Uterus (tissue), 4 donors: Measurements from ENCODE around the gene SNX6. TPM values are rescaled to one million over a fixed set of nuclear protein-coding genes. Genes with fewer than 3 reads are reported as not detected.

Experiments used
- DNase-seq, 2 donors: peaks; one replicate each; pipeline ENCODE4 v3.0.0-alpha.2; 2019 to 2020
- H3K27ac ChIP-seq, 2 donors: fragments of 200-600 bp; sonication (generic); 1 replicate in 1 of 2; 2 replicates in 1 of 2; pipeline ENCODE4 v1.5.1; 2016 to 2018
- H3K27me3 ChIP-seq, 2 donors: fragments of 200-600 bp; sonication (generic); one replicate each; pipeline ENCODE4 v1.5.1; 2018 to 2019; ENCODE audit warnings: control low read depth in 1 of 2
- H3K36me3 ChIP-seq, 2 donors: fragments of 200-600 bp; sonication (generic); one replicate each; pipeline ENCODE4 v1.5.1; 2019; ENCODE audit warnings: control low read depth in 1 of 2
- H3K4me1 ChIP-seq, 2 donors: fragments of 200-600 bp; sonication (generic); one replicate each; pipeline ENCODE4 v1.5.1; 2018 to 2019; ENCODE audit warnings: control low read depth in 1 of 2
- H3K4me3 ChIP-seq, 2 donors: fragments of 200-600 bp; sonication (generic); 1 replicate in 1 of 2; 2 replicates in 1 of 2; pipeline ENCODE4 v1.5.1; 2018 to 2019; ENCODE audit warnings: mild to moderate bottlenecking in 1 of 2
- H3K9me3 ChIP-seq, 2 donors: fragments of 200-600 bp; sonication (generic); one replicate each; pipeline ENCODE4 v1.5.1; 2019; ENCODE audit warnings: control low read depth in 1 of 2
- CTCF ChIP-seq, 4 experiments: fragments of 200-600 bp in 2 of 4; fragments of 450-650 bp in 2 of 4; sonication (generic) in 2 of 4; IDR thresholded peaks; one replicate each; pipeline ENCODE4 v1.5.1; 2016 to 2019; ENCODE audit warnings: antibody characterized with exemption in 4 of 4, mild to moderate bottlenecking in 2 of 4, moderate library complexity in 1 of 4
- POLR2A ChIP-seq, 2 donors: fragments of 450-650 bp; IDR thresholded peaks; one replicate each; pipeline ENCODE4 v1.6.1; 2016; ENCODE audit warnings: antibody characterized with exemption in 2 of 2, mild to moderate bottlenecking in 1 of 2, moderate library complexity in 1 of 2
- intact Hi-C: fragments of 100-400 bp; cut with DNase I; formaldehyde crosslinking; loops from one replicate; pipeline ENCODE4 v1.15.1; 2023; ENCODE audit warnings: low total_unique reads
- total RNA-seq, 4 donors: library from RNA; depleted of rRNA in 3 of 4; stranded (reverse); fragments of >200 nt in 3 of 4; gene quantifications; one replicate each; pipeline versions ENCODE4 v1.1.0 to v1.2.4, GENCODE V29; 2014 to 2023
- donor health status: DM: yes; HTN: yes; CAD: no.

The SNX6 gene
- total RNA-seq, 4 donors from 2014 or later = 22.8 to 357 (median 73.9) TPM

- no peak overlapping the region for H3K4me3 ChIP-seq
- H3K4me1 ChIP-seq = no peaks in the 10 kb centered on the region
- H3K27ac ChIP-seq = no peak overlapping the region
- TF ChIP-seq CTCF (IDR thresholded peaks at IDR 0.05) (no peak), POLR2A (IDR thresholded peaks at IDR 0.05) (no peak)
- H3K27me3 ChIP-seq = no peaks in the 10 kb centered on the region
- no peaks in the 10 kb centered on the region for H3K36me3 ChIP-seq
- intact Hi-C loops = no loop called here
- no peaks in the 10 kb centered on the region for H3K9me3 ChIP-seq
- DNase-seq = no peak
Measured at GRCh38 chr14:34605461-34605860, 24.5 kb downstream of the SNX6 start.

DNA sequence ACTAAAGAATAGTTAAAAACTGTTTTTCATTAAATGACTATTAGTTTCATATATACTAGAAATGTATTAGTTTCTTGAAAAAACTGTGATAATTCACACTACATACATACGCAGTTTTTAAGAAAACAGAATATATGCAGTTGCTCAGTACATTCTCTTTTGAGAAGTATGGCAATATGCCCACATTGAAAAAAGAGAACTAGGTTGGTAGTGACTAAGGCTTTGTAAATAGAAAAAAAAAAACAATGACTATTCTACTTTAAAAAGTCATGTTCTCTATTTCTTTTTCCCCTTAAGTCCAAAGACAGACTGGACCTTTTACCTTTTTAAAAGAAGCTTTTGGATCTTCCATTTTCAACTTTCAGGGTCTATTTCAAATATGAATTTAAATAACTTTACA is 25.0 kb downstream of the SNX6 start:
- Histone ChIP-seq H3K4me3 (no peak overlapping the region), H3K27ac (no peak overlapping the region), H3K9me3 (no peaks in the 10 kb centered on the region), H3K27me3 (no peaks in the 10 kb centered on the region), H3K4me1 (no peaks in the 10 kb centered on the region), H3K36me3 (no peaks in the 10 kb centered on the region)
- no peak for DNase-seq
- TF ChIP-seq POLR2A (IDR thresholded peaks at IDR 0.05) (no peak), CTCF (IDR thresholded peaks at IDR 0.05) (no peak)
- intact Hi-C loops = no loop called here

DNA sequence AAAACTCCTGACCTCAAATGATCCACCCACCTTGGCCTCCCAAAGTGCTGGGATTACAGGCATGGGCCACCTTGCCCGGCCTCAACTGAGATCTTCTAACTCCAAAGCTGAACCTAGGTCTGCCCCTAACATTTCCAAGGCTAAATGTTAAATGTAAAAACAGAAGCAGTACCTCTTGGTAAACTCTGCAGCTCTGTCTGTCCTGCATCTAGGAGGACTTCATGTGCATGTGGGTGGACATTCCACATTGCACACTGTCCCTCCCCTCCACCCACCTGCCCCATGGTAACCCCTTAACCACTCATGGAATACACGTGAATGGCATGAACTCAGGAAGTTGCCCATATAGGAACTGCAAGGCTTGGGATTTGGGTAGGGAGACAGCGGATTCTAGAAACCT is 33.1 kb downstream of the SNX6 start:
- H3K36me3 ChIP-seq = no peaks in the 10 kb centered on the region
- no peaks in the 10 kb centered on the region for H3K27me3 ChIP-seq
- H3K4me1 ChIP-seq = no peaks in the 10 kb centered on the region
- H3K9me3 ChIP-seq = no peaks in the 10 kb centered on the region
- no peak for TF ChIP-seq CTCF (IDR thresholded peaks at IDR 0.05)
- no peak for TF ChIP-seq POLR2A (IDR thresholded peaks at IDR 0.05)
- H3K27ac ChIP-seq = no peak overlapping the region
- H3K4me3 ChIP-seq = no peak overlapping the region
- no peak for DNase-seq
- intact Hi-C loops = no loop called here

- H3K27me3 ChIP-seq = no peaks in the 10 kb centered on the region
- DNase-seq = no peak
- no peaks in the 10 kb centered on the region for H3K4me1 ChIP-seq
- no peaks in the 10 kb centered on the region for H3K36me3 ChIP-seq
- no peaks in the 10 kb centered on the region for H3K9me3 ChIP-seq
- H3K27ac ChIP-seq = no peak overlapping the region
- H3K4me3 ChIP-seq = no peak overlapping the region
- TF ChIP-seq POLR2A (IDR thresholded peaks at IDR 0.05) = no peak
- TF ChIP-seq CTCF (IDR thresholded peaks at IDR 0.05) = no peak
- intact Hi-C loops = no loop called here
Measured at GRCh38 chr14:34593740-34594375, 36.1 kb downstream of the SNX6 start.

- intact Hi-C loops = no loop called here
- no peak for TF ChIP-seq CTCF (IDR thresholded peaks at IDR 0.05)
- no peak for TF ChIP-seq POLR2A (IDR thresholded peaks at IDR 0.05)
- H3K4me1 ChIP-seq = no peaks in the 10 kb centered on the region
- no peak overlapping the region for H3K4me3 ChIP-seq
- H3K36me3 ChIP-seq = no peaks in the 10 kb centered on the region
- no peak for DNase-seq
- H3K27me3 ChIP-seq = no peaks in the 10 kb centered on the region
- H3K27ac ChIP-seq = no peak overlapping the region
- no peaks in the 10 kb centered on the region for H3K9me3 ChIP-seq
Measured at GRCh38 chr14:34592623-34593022, 37.3 kb downstream of the SNX6 start.
